ENCODE measurements around the gene LRP1B.
"Not testable (repeated sequence)": the region's sequence is repeated elsewhere in the genome, so short reads cannot be mapped to it uniquely, and the experiment has no call there.

LRP1B gene

GRCh38 chr2:140462990-140463389, 1667.8 kb downstream of the LRP1B start:
- no peak for FAIRE-seq

- FAIRE-seq = no peak
Measured at GRCh38 chr2:140457483-140457882, 1673.3 kb downstream of the LRP1B start.

GRCh38 chr2:140455315-140455714, 1675.5 kb downstream of the LRP1B start:
- FAIRE-seq = no peak

- no peak for FAIRE-seq
Measured at GRCh38 chr2:140454717-140455116, 1676.1 kb downstream of the LRP1B start.

- FAIRE-seq = no peak
Measured at GRCh38 chr2:140451324-140451723, 1679.5 kb downstream of the LRP1B start.

- no peak for FAIRE-seq
Measured at GRCh38 chr2:140442319-140442718, 1688.5 kb downstream of the LRP1B start.

- FAIRE-seq = no peak
Measured at GRCh38 chr2:140440815-140441214, 1690.0 kb downstream of the LRP1B start.

GRCh38 chr2:140436936-140437335, 1693.9 kb downstream of the LRP1B start:
- no peak for FAIRE-seq

- not testable (repeated sequence) for FAIRE-seq
Measured at GRCh38 chr2:140427033-140427432, 1703.8 kb downstream of the LRP1B start.

GRCh38 chr2:140424471-140424870, 1706.3 kb downstream of the LRP1B start:
- FAIRE-seq = no peak

- no peak for FAIRE-seq
Measured at GRCh38 chr2:140422759-140423158, 1708.1 kb downstream of the LRP1B start.

- no peak for FAIRE-seq
Measured at GRCh38 chr2:140417504-140417903, 1713.3 kb downstream of the LRP1B start.

- no peak for FAIRE-seq
Measured at GRCh38 chr2:140416577-140416976, 1714.2 kb downstream of the LRP1B start.

GRCh38 chr2:140415035-140415434, 1715.8 kb downstream of the LRP1B start:
- FAIRE-seq = not testable (repeated sequence)

- FAIRE-seq = no peak
Measured at GRCh38 chr2:140410695-140411094, 1720.1 kb downstream of the LRP1B start.

- FAIRE-seq = no peak
Measured at GRCh38 chr2:140401056-140401455, 1729.8 kb downstream of the LRP1B start.

GRCh38 chr2:140392824-140393223, 1738.0 kb downstream of the LRP1B start:
- FAIRE-seq = no peak

GRCh38 chr2:140384946-140385345, 1745.9 kb downstream of the LRP1B start:
- no peak for FAIRE-seq

GRCh38 chr2:140383781-140384180, 1747.0 kb downstream of the LRP1B start:
- no peak for FAIRE-seq

- no peak for FAIRE-seq
Measured at GRCh38 chr2:140376686-140377085, 1754.1 kb downstream of the LRP1B start.

- no peak for FAIRE-seq
Measured at GRCh38 chr2:140363131-140363530, 1767.7 kb downstream of the LRP1B start.

GRCh38 chr2:140362361-140362760, 1768.5 kb downstream of the LRP1B start:
- FAIRE-seq = no peak

- no peak for FAIRE-seq
Measured at GRCh38 chr2:140359056-140359771, 1771.6 kb downstream of the LRP1B start.

- no peak for FAIRE-seq
Measured at GRCh38 chr2:140356697-140357096, 1774.1 kb downstream of the LRP1B start.

GRCh38 chr2:140355511-140356090, 1775.2 kb downstream of the LRP1B start:
- FAIRE-seq = no peak

All from A204.1 (cell line).